Epithelial cell of esophagus (primary cell): ENCODE measurements around the gene SIRT7.

Source experiments
- DNase-seq: peaks from one replicate; pipeline ENCODE4 v3.0.0; 2010; ENCODE audit warnings: low read depth
- H3K4me3 ChIP-seq: 2 replicates; pipeline ENCODE4 v1.5.1; 2011; ENCODE audit warnings: mild to moderate bottlenecking, low read length, control low read depth
- CTCF ChIP-seq: IDR thresholded peaks from 2 replicates; pipeline ENCODE4 v1.5.1; 2011; ENCODE audit warnings: low read depth, mild to moderate bottlenecking, low read length, control low read depth, inconsistent platforms; ENCODE audit not compliant: insufficient read depth; ENCODE audit errors: missing control alignments

The SIRT7 gene

GRCh38 chr17:81934850-81935708 lies 17.1 kb upstream of the SIRT7 start:
- H3K4me3 ChIP-seq, result no peak overlapping the region
- no peak for TF ChIP-seq CTCF
- DNase-seq, result no peak

- no peak overlapping the region for H3K4me3 ChIP-seq
- no peak for DNase-seq
- no peak for TF ChIP-seq CTCF
These were observed 16.3 kb upstream of the SIRT7 start for GRCh38 chr17:81934098-81934757.

- no peak for TF ChIP-seq CTCF
- DNase-seq, result no peak
- no peak overlapping the region for H3K4me3 ChIP-seq
These were observed 15.3 kb upstream of the SIRT7 start for GRCh38 chr17:81933178-81933699.

DNA sequence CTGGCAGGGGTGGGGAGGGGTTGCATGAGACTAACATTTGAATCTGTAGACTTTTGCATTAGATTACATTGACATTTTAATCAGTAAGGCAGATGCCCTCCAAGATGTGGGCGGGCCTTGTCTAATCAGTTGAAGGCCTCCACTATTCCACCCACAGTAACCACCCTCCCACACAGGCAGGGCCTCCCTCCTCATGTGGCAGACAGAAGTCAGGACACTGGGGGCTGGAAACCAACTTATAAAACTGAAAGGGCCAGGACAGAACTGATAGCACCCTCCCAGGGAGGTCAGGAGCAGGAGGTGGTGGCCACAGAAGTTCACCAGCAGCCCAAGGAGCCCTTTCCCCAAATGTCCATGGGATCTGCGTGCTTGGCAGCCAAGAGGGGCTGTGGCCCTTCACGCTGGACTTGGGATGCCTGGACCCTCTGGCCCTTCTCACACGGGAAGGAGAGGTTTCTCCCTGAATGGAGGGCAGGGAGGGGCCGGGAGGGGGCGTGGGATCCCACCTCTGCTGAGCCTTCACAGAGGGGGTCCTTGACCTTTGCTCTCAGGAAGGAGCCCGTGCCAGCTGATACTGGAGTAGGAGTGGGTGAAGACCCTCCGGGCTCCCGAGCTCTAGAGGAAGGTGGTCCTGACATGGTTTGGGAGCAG lies 14.5 kb upstream of the SIRT7 start:
- DNase-seq, result no peak
- TF ChIP-seq CTCF, result no peak
- no peak overlapping the region for H3K4me3 ChIP-seq

GRCh38 chr17:81931557-81932332 lies 13.8 kb upstream of the SIRT7 start:
- DNase-seq, result no peak
- no peak overlapping the region for H3K4me3 ChIP-seq
- TF ChIP-seq CTCF, result no peak

DNA sequence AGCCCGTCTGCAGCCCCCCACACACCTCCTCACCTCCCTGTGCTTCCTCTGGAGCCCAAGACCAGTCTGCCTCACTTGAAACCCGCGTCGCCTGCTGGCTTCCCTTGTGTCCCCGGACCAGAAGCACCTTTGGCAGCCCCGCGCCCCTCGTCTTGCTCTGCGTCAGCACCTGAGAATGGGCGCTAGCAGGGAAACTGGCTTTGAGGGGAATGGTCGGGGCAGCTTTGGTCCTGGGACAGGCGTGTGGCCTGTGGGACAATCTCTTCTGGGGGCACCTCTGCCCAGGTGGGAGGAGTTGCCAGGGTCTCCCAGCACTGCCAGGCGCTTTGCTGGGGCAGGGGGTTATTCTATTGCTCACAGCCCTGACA lies 13.2 kb upstream of the SIRT7 start:
- no peak overlapping the region for H3K4me3 ChIP-seq
- DNase-seq, result no peak
- TF ChIP-seq CTCF, result no peak
